Activated CD4-positive, alpha-beta T cell treated with anti-CD3 and anti-CD28 coated beads, Interleukin-2, amount 50 U/mL, for 4 hours (primary cell): Measurements from ENCODE around the gene ITGA3.

Source experiments
- DNase-seq, 2 experiments: peaks; one replicate each; pipeline ENCODE4 v3.0.0-alpha.2; 2020

The ITGA3 gene

GRCh38 chr17:50072925-50073324 lies 17.0 kb downstream of the ITGA3 start:
- DNase-seq: no peak

GRCh38 chr17:50074227-50074626 lies 18.3 kb downstream of the ITGA3 start:
- no peak for DNase-seq

GRCh38 chr17:50075446-50076032 lies 19.6 kb downstream of the ITGA3 start:
- DNase-seq: no peak

- DNase-seq: no peak
Measured at GRCh38 chr17:50076221-50076590, 20.3 kb downstream of the ITGA3 start.

- no peak for DNase-seq
Measured at GRCh38 chr17:50076591-50077235, 20.8 kb downstream of the ITGA3 start.

- DNase-seq: no peak
Measured at GRCh38 chr17:50078430-50078829, 22.5 kb downstream of the ITGA3 start.

GRCh38 chr17:50079334-50080095 lies 23.6 kb downstream of the ITGA3 start:
- no peak for DNase-seq

GRCh38 chr17:50080096-50080480 lies 24.2 kb downstream of the ITGA3 start:
- no peak for DNase-seq

GRCh38 chr17:50080827-50081226 lies 24.9 kb downstream of the ITGA3 start:
- DNase-seq: no peak

- no peak for DNase-seq
Measured at GRCh38 chr17:50081757-50082156, 25.8 kb downstream of the ITGA3 start.

- peak; percentile 67 to 72 for DNase-seq
Measured at GRCh38 chr17:50087246-50087911, 31.5 kb downstream of the ITGA3 start.

- no peak for DNase-seq
Measured at GRCh38 chr17:50087912-50088405, 32.0 kb downstream of the ITGA3 start.

- DNase-seq: no peak
Measured at GRCh38 chr17:50088952-50089825, 33.3 kb downstream of the ITGA3 start.

- DNase-seq: no peak
Measured at GRCh38 chr17:50090071-50090470, 34.2 kb downstream of the ITGA3 start.

- no peak for DNase-seq
Measured at GRCh38 chr17:50090971-50091917, 35.3 kb downstream of the ITGA3 start.

- no peak for DNase-seq
Measured at GRCh38 chr17:50091918-50092285, 36.0 kb downstream of the ITGA3 start.

- DNase-seq: no peak
Measured at GRCh38 chr17:50093246-50093645, 37.3 kb downstream of the ITGA3 start.

- no peak for DNase-seq
Measured at GRCh38 chr17:50093807-50094206, 37.9 kb downstream of the ITGA3 start.

GRCh38 chr17:50094243-50094752 lies 38.4 kb downstream of the ITGA3 start:
- DNase-seq: peak; percentile 89 to 94

GRCh38 chr17:50094753-50095619 lies 39.1 kb downstream of the ITGA3 start, which contains the start of gene PDK2:
Gene PDK2, plus strand, starts transcription at chr17:50095351. Its CDS starts 85 bp downstream, at chr17:50095436.
- DNase-seq: peak; percentile 92 to 94
